Smooth muscle cell (in vitro differentiated cells): ENCODE data around the gene HOXB9. TPM values are rescaled to one million over a fixed set of nuclear protein-coding genes. Genes with fewer than 3 reads are reported as not detected.

ENCODE experiments used
- DNase-seq: peaks from one replicate; lab custom pipeline; 2025; ENCODE audit not compliant: unreplicated experiment; lab: John Stamatoyannopoulos, UW
- H2AFZ ChIP-seq: fragments of 200-600 bp; sonication (generic); 2 replicates; pipeline ENCODE4 v1.6.0; 2016; ENCODE audit warnings: antibody characterized with exemption, low read depth, mild to moderate bottlenecking
- H3F3A ChIP-seq: fragments of 200-600 bp; sonication (generic); 2 replicates; pipeline ENCODE4 v1.6.0; 2017; ENCODE audit warnings: antibody characterized with exemption, low read depth
- H3K27ac ChIP-seq: fragments of 200-600 bp; sonication (generic); 2 replicates; pipeline ENCODE4 v1.5.1; 2016; ENCODE audit warnings: low read depth, mild to moderate bottlenecking
- H3K27me3 ChIP-seq: fragments of 200-600 bp; sonication (generic); 2 replicates; pipeline ENCODE4 v1.6.1; 2016; ENCODE audit warnings: low read depth, mild to moderate bottlenecking
- H3K36me3 ChIP-seq: fragments of 200-600 bp; sonication (generic); 2 replicates; pipeline ENCODE4 v1.5.1; 2016; ENCODE audit warnings: low read depth
- H3K4me1 ChIP-seq: fragments of 200-600 bp; sonication (generic); 2 replicates; pipeline ENCODE4 v1.5.1; 2016; ENCODE audit warnings: low read depth
- H3K4me2 ChIP-seq: fragments of 200-600 bp; sonication (generic); 2 replicates; pipeline ENCODE4 v1.6.0; 2016; ENCODE audit warnings: mild to moderate bottlenecking
- H3K4me3 ChIP-seq: fragments of 200-600 bp; sonication (generic); 2 replicates; pipeline ENCODE4 v1.5.1; 2016; ENCODE audit warnings: mild to moderate bottlenecking
- H3K79me2 ChIP-seq: fragments of 200-600 bp; sonication (generic); 2 replicates; pipeline ENCODE4 v1.6.0; 2016; ENCODE audit warnings: low read depth, mild to moderate bottlenecking
- H3K9ac ChIP-seq: fragments of 200-600 bp; sonication (generic); 2 replicates; pipeline ENCODE4 v1.6.0; 2016; ENCODE audit warnings: low read depth
- H3K9me3 ChIP-seq: fragments of 200-600 bp; sonication (generic); replicated peaks from 2 replicates; pipeline ENCODE4 v1.5.1; 2016; ENCODE audit warnings: low read depth
- H4K20me1 ChIP-seq: fragments of 200-600 bp; sonication (generic); 2 replicates; pipeline ENCODE4 v1.6.0; 2016; ENCODE audit warnings: low read depth
- WGBS: methylation state at CpG from one replicate; pipeline ENCODE4 v1.1.7; 2016; ENCODE audit warnings: low lambda C conversion rate; 5-methylcytosine and 5-hydroxymethylcytosine counted together
- polyA plus RNA-seq: library from polyadenylated mRNA; unstranded; fragments of >200 nt; fragmentation: Nextera tagmentation; extraction: Ambion mirVana; gene quantifications from 2 replicates; pipeline ENCODE4 v1.2.1, GENCODE V29; 2016
- total RNA-seq: library from RNA; depleted of rRNA; stranded (reverse); fragments of >200 nt; gene quantifications from 2 replicates; pipeline ENCODE4 v1.2.3, GENCODE V29; 2014
- TF ChIP-seq, protein P1 (sequence below): fragments of 200-600 bp; sonication (generic); IDR thresholded peaks from 2 replicates; pipeline ENCODE4 v1.5.1; 2017; ENCODE audit warnings: borderline replicate concordance, mild to moderate bottlenecking, antibody characterized with exemption; ENCODE audit not compliant: insufficient read depth, poor library complexity, severe bottlenecking

The HOXB9 gene
- total and polyA plus RNA-seq, 2 experiments from 2014 or later: 13.8 to 24.3 TPM

DNA sequence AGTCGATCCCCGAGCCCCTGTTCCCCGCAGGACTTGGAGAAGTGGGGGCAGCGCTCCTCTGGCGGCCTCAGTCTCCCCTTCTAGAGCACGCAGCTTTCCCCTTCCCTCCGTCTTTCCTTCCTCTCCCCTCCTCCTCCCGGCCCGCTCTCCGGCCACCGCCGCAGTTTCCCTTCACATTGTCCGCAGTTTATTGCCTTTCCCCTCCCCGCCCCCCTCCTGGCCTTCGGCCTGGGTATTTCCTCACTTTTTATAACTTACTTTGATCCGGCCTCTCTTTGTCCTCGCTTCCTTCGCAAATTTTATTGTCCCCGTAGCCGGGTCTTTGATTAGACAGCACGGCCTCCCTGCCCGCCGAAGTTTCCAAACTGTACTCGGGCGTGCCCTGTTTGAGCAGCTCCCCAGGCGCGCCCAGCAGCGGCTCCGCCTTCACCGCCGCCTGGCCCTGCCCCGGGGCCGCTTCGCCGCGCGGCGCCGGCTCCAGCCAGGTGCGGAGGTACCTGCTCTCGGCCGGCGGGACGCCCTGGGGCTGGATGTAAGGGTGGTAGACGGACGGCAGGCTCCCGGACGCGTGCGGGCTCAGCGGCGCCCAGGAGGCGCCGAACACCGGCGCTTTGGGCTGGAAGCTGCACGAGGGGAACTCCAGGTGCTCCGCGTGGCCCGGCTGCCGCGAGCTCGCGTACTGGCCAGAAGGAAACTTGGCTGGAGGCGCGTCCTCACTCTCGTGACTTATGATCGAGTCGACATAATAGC is 488 bp downstream of the HOXB9 start:
- H3K27ac ChIP-seq: peak overlapping the region; percentile 71
- peak overlapping the region; percentile 86 for H3K9ac ChIP-seq
- no peaks in the 10 kb centered on the region for H3K9me3 ChIP-seq
- H3K27me3 ChIP-seq: peaks cover 93% of the 10 kb centered on the region
- no peaks in the 10 kb centered on the region for H3K36me3 ChIP-seq
- H3F3A ChIP-seq: no peaks in the 10 kb centered on the region
- H3K4me1 ChIP-seq: peaks cover 6% of the 10 kb centered on the region
- TF ChIP-seq, protein P1, sequence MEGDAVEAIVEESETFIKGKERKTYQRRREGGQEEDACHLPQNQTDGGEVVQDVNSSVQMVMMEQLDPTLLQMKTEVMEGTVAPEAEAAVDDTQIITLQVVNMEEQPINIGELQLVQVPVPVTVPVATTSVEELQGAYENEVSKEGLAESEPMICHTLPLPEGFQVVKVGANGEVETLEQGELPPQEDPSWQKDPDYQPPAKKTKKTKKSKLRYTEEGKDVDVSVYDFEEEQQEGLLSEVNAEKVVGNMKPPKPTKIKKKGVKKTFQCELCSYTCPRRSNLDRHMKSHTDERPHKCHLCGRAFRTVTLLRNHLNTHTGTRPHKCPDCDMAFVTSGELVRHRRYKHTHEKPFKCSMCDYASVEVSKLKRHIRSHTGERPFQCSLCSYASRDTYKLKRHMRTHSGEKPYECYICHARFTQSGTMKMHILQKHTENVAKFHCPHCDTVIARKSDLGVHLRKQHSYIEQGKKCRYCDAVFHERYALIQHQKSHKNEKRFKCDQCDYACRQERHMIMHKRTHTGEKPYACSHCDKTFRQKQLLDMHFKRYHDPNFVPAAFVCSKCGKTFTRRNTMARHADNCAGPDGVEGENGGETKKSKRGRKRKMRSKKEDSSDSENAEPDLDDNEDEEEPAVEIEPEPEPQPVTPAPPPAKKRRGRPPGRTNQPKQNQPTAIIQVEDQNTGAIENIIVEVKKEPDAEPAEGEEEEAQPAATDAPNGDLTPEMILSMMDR: no peak
- DNase-seq: no peak
- peaks cover 46% of the 10 kb centered on the region for H4K20me1 ChIP-seq
- 2% methylated on average over 66 of the region's 69 CpGs for WGBS
- H3K4me2 ChIP-seq: peak overlapping the region; percentile 99
- peak overlapping the region; percentile 33 for H2AFZ ChIP-seq
- H3K79me2 ChIP-seq: peaks cover 38% of the 10 kb centered on the region
- H3K4me3 ChIP-seq: peak overlapping the region; percentile 78

DNA sequence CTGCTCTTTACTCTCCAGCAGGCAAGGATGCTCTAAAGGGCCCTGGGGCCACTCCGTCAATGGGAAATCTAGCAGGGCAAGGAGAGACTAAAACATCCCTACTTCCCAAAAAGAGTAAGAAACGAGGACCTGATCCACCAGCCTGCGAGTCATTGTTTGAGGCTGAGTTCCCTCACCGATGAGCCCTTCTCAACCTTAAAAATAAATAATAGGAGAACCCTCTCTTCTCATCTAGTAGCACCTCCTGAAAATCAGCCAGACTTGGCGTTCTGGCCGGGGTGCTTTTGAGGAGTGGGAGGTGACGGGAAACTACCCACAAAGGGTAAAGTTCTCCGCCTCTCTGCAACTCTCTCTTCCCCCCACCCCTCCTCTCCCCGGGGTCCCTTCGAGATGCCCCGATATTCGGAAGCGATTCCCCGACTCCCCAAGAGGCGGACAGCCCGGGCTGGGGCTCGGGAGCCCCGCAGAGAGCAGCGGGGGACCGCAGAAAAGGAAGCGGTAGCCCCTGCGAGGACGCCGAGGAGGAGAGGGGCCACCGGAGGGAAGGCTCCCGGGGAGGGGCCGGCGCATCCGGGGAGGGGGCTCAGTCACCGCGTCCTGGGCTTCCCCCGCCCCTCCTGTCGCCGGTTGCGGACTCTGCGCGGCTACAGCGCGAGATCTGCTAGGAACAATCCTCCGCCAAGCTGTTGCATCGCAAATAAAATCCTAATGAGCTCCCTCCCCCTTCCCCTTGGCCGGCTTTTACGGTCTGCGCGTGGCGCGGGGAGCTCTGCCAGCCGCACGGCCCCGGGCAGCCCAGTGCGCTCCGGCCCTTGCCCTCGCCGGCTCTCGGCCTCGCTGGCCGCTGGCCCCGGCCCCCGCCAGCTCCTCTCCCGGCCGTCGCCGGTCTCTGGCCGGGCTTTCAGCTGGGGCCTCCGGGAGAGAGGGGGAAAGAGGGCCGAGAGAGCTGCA is 1.3 kb downstream of the HOXB9 start:
- Histone ChIP-seq H2AFZ (no peak overlapping the region), H3K4me3 (peak overlapping the region; percentile 78), H3K9me3 (no peaks in the 10 kb centered on the region), H3K4me2 (peak overlapping the region; percentile 99), H4K20me1 (peaks cover 53% of the 10 kb centered on the region), H3K27ac (peak overlapping the region; percentile 71), H3K36me3 (no peaks in the 10 kb centered on the region), H3K9ac (peak overlapping the region; percentile 86), H3F3A (no peaks in the 10 kb centered on the region), H3K4me1 (peaks cover 9% of the 10 kb centered on the region), H3K79me2 (peaks cover 38% of the 10 kb centered on the region), H3K27me3 (peaks cover 93% of the 10 kb centered on the region)
- TF ChIP-seq, protein P1: no peak
- WGBS: 3% methylated on average over 39 of the region's 66 CpGs
- DNase-seq: no peak

DNA sequence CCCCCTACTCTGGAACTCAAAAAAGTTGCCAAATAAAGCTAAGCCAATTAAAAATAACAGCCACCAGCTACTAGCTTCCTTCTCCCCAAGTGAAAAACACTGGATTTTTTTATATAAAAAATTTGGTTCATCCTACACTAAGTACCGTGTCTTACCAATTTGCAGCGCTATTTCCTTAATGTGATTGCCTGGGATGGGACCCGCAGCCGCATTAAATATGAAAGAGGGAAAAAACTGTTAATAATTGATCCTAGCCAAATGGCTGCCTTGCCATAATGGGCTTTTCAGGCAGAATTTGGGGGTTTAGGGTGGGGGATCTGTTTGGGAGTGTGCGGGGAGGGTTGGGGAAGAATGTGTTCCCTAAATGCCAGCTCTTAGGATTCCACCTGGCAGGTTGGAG is 2.0 kb downstream of the HOXB9 start:
- DNase-seq: no peak
- H3K9me3 ChIP-seq: no peaks in the 10 kb centered on the region
- H3F3A ChIP-seq: no peaks in the 10 kb centered on the region
- TF ChIP-seq, protein P1: no peak
- H3K36me3 ChIP-seq: no peaks in the 10 kb centered on the region
- peaks cover 94% of the 10 kb centered on the region for H3K27me3 ChIP-seq
- H3K27ac ChIP-seq: no peak overlapping the region
- H3K4me3 ChIP-seq: peak overlapping the region; percentile 78
- H2AFZ ChIP-seq: no peak overlapping the region
- H4K20me1 ChIP-seq: peaks cover 56% of the 10 kb centered on the region
- H3K79me2 ChIP-seq: peaks cover 38% of the 10 kb centered on the region
- H3K4me2 ChIP-seq: peak overlapping the region; percentile 99
- 29% methylated on average over 5 of the region's 5 CpGs for WGBS
- peaks cover 15% of the 10 kb centered on the region for H3K4me1 ChIP-seq
- H3K9ac ChIP-seq: no peak overlapping the region
